CD4-positive, alpha-beta T cell (primary cell): Measurements from ENCODE around the gene RALGAPA1. TPM values are rescaled to one million over a fixed set of nuclear protein-coding genes. Genes with fewer than 3 reads are reported as not detected.

ENCODE experiments used
- ATAC-seq: fragments of 200-7000 bp; cut with Tn5 transposase; one replicate; pipeline ENCODE4 v1.10.0; 2022; ENCODE audit warnings: mild to moderate bottlenecking; ENCODE audit not compliant: poor library complexity
- CTCF ChIA-PET: fragments of 350-600 bp; sonication (Branson Sonifier 250); formaldehyde crosslinking; loops from one replicate; lab custom pipeline; 2021; ENCODE audit warnings: antibody characterized with exemption, inconsistent platforms; lab: Charles Lee
- POLR2A ChIA-PET: fragments of 350-600 bp; sonication (Branson Sonifier 250); formaldehyde crosslinking; loops from one replicate; lab custom pipeline; 2021; ENCODE audit warnings: antibody characterized with exemption, inconsistent platforms; lab: Charles Lee
- DNase-seq, 14 experiments: peaks; one replicate each; pipeline ENCODE4 v3.0.0-alpha.2; 2013 to 2020; ENCODE audit warnings: mixed read lengths in 2 of 14
- H3K27ac ChIP-seq, 2 donors: one replicate each; pipeline versions ENCODE4 v1.5.1 to v1.7.0; 2013; ENCODE audit warnings: low read length in 2 of 2, low read depth in 1 of 2, mild to moderate bottlenecking in 1 of 2
- H3K27me3 ChIP-seq, 2 experiments: 1 replicate in 1 of 2; 2 replicates in 1 of 2; pipeline versions ENCODE4 v1.6.1 to v1.7.0; 2013; ENCODE audit warnings: low read length in 2 of 2, control low read depth in 1 of 2, mild to moderate bottlenecking in 1 of 2, moderate library complexity in 1 of 2; ENCODE audit not compliant: insufficient read depth in 2 of 2, control insufficient read depth in 1 of 2
- H3K36me3 ChIP-seq: one replicate; pipeline ENCODE4 v1.6.1; 2013; ENCODE audit warnings: low read length, control low read depth; ENCODE audit not compliant: insufficient read depth
- H3K4me1 ChIP-seq: one replicate; pipeline ENCODE4 v1.6.1; 2013; ENCODE audit warnings: low read length, control low read depth; ENCODE audit not compliant: insufficient read depth
- H3K4me3 ChIP-seq: one replicate; pipeline ENCODE4 v1.5.1; 2013; ENCODE audit warnings: mild to moderate bottlenecking, low read length, moderate library complexity
- H3K9me3 ChIP-seq, 2 experiments: 1 replicate in 1 of 2; 2 replicates in 1 of 2; pipeline versions ENCODE4 v1.6.1 to v1.7.0; 2013; ENCODE audit warnings: low read length in 2 of 2, mild to moderate bottlenecking in 2 of 2, control low read depth in 1 of 2, moderate library complexity in 1 of 2; ENCODE audit not compliant: control insufficient read depth in 1 of 2, insufficient read depth in 1 of 2
- H3K27ac Mint-ChIP-seq: one replicate; pipeline ENCODE4 v1.8.0; 2020; ENCODE audit warnings: mixed read lengths
- H3K27me3 Mint-ChIP-seq: one replicate; pipeline ENCODE4 v1.8.0; 2021; ENCODE audit warnings: mixed read lengths
- H3K36me3 Mint-ChIP-seq: one replicate; pipeline ENCODE4 v1.8.0; 2021; ENCODE audit warnings: low read depth, mixed read lengths
- H3K4me1 Mint-ChIP-seq: one replicate; pipeline ENCODE4 v1.8.0; 2021; ENCODE audit warnings: low read depth, mixed read lengths
- H3K4me3 Mint-ChIP-seq: one replicate; pipeline ENCODE4 v1.8.0; 2020; ENCODE audit warnings: mild to moderate bottlenecking, mixed read lengths
- H3K9me3 Mint-ChIP-seq: one replicate; pipeline ENCODE4 v1.8.0; 2020; ENCODE audit warnings: mixed read lengths
- intact Hi-C, 2 experiments: fragments of 100-400 bp; cut with DNase I in 1 of 2; cut with micrococcal nuclease in 1 of 2; formaldehyde crosslinking; loops; one replicate each; pipeline versions ENCODE4 v1.15.1 to v1.9.0; 2023 to 2025; cut with DNase I, micrococcal nuclease
- total RNA-seq, 174 experiments: library from RNA in 2 of 174; stranded (reverse) in 2 of 174; gene quantifications; one replicate each; pipeline ENCODE4 v1.2.3 and lab custom pipeline; 2021 to 2026
- TF ChIP-seq, protein P1 (sequence below): fragments of 200-600 bp; IDR thresholded peaks from one replicate; pipeline ENCODE4 v1.8.0; 2022; ENCODE audit warnings: antibody characterized with exemption, mild to moderate bottlenecking

Gene RALGAPA1
- total RNA-seq, 2 experiments from 2014 or later = 72.0 to 75.5 TPM

DNA sequence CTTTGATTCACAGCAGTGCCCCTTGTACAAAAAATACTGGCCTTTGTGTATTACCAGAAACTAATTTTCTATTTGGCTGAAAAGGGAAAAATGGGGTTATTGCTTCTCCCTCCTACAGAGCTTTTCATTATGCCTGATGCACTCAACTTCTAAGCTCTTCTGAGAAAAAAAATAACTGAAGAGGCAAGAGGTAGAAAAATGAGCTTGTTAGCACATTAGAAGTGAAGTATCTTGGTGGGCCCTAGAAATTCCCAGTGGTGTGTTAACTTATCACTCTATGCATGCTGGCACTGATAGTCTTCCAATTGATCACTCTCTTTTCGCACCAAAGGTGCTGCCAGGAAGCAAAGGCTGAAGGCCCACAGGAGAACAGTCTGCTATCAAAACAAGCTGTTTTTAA is 258.0 kb downstream of the RALGAPA1 start:
- no peak overlapping the region for H3K27ac ChIP-seq
- no peaks in the 10 kb centered on the region for H3K27me3 Mint-ChIP-seq
- H3K36me3 Mint-ChIP-seq = peaks cover 17% of the 10 kb centered on the region
- H3K4me1 ChIP-seq = no peaks in the 10 kb centered on the region
- H3K27me3 ChIP-seq = no peaks in the 10 kb centered on the region
- no peaks in the 10 kb centered on the region for H3K9me3 ChIP-seq
- ATAC-seq (no peak), DNase-seq (no peak)
- intact Hi-C loops = no loop called here
- no peak overlapping the region for H3K27ac Mint-ChIP-seq
- H3K36me3 ChIP-seq = peaks cover 8% of the 10 kb centered on the region
- no peaks in the 10 kb centered on the region for H3K9me3 Mint-ChIP-seq
- H3K4me3 ChIP-seq = no peak overlapping the region
- no peak overlapping the region for H3K4me3 Mint-ChIP-seq
- POLR2A ChIA-PET = no interaction called here
- CTCF ChIA-PET = no interaction called here
- TF ChIP-seq, protein P1, sequence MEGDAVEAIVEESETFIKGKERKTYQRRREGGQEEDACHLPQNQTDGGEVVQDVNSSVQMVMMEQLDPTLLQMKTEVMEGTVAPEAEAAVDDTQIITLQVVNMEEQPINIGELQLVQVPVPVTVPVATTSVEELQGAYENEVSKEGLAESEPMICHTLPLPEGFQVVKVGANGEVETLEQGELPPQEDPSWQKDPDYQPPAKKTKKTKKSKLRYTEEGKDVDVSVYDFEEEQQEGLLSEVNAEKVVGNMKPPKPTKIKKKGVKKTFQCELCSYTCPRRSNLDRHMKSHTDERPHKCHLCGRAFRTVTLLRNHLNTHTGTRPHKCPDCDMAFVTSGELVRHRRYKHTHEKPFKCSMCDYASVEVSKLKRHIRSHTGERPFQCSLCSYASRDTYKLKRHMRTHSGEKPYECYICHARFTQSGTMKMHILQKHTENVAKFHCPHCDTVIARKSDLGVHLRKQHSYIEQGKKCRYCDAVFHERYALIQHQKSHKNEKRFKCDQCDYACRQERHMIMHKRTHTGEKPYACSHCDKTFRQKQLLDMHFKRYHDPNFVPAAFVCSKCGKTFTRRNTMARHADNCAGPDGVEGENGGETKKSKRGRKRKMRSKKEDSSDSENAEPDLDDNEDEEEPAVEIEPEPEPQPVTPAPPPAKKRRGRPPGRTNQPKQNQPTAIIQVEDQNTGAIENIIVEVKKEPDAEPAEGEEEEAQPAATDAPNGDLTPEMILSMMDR = no peak
- H3K4me1 Mint-ChIP-seq = no peaks in the 10 kb centered on the region

DNA sequence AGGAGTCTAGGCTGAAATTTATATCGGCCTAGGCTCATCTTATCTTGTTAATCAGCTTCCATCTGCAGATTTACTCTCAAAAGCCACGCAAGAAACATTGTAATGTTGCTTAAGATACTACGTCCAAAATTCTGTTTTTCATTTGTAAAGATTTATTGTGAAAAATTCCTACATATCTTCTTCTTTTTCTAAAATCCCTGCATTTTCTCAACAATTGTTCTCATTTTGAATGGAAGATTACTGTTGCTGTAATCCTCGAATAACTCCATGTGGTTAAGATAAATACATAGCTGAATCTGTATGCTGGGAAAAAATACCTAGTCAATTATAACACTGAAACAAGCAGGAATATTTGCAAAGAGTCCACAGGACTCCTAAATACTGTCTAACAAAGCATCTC is 259.5 kb downstream of the RALGAPA1 start:
- Mint-ChIP-seq H3K36me3 (peaks cover 17% of the 10 kb centered on the region), H3K27me3 (no peaks in the 10 kb centered on the region), H3K4me1 (no peaks in the 10 kb centered on the region), H3K4me3 (no peak overlapping the region), H3K9me3 (no peaks in the 10 kb centered on the region), H3K27ac (no peak overlapping the region)
- ATAC-seq (no peak), DNase-seq (no peak)
- Histone ChIP-seq H3K4me1 (no peaks in the 10 kb centered on the region), H3K36me3 (peaks cover 8% of the 10 kb centered on the region), H3K9me3 (no peaks in the 10 kb centered on the region), H3K27me3 (no peaks in the 10 kb centered on the region), H3K4me3 (no peak overlapping the region), H3K27ac (no peak overlapping the region)
- TF ChIP-seq, protein P1 = no peak
- CTCF ChIA-PET = interaction anchor here (0.6 kb wide), 1 partner anchor 50 kb away, joined by 4 read pairs; no protein-coding TSS in a partner anchor
- POLR2A ChIA-PET = no interaction called here
- intact Hi-C loops = no loop called here

DNA sequence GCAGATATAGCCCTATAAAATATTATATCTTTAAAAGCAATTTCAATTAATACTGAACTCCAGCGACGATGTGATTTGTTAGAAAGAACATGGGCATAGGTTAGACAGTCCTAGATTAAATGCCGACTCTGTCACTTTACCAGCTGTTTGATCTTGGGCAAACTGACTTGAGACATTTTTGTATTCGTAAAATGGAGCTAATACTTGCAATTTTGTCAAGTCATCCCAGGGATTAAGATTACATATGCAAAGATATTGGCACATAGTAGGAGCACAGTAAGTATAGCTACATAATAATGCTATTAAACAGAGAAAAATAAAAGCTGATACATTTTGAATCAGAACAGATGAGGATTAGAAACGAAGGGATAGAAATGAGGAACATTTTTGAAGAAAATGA is 266.1 kb downstream of the RALGAPA1 start:
- Mint-ChIP-seq H3K4me1 (no peaks in the 10 kb centered on the region), H3K4me3 (no peak overlapping the region), H3K27ac (no peak overlapping the region), H3K27me3 (no peaks in the 10 kb centered on the region), H3K36me3 (peaks cover 34% of the 10 kb centered on the region), H3K9me3 (no peaks in the 10 kb centered on the region)
- H3K4me3 ChIP-seq = no peak overlapping the region
- peaks cover 5% of the 10 kb centered on the region for H3K36me3 ChIP-seq
- H3K9me3 ChIP-seq = no peaks in the 10 kb centered on the region
- intact Hi-C loops = no loop called here
- TF ChIP-seq, protein P1 = no peak
- ATAC-seq (no peak), DNase-seq (no peak)
- H3K4me1 ChIP-seq = no peaks in the 10 kb centered on the region
- CTCF ChIA-PET = no interaction called here
- no peaks in the 10 kb centered on the region for H3K27me3 ChIP-seq
- H3K27ac ChIP-seq = no peak overlapping the region
- POLR2A ChIA-PET = no interaction called here
